ENCODE measurements around the gene LYST. TPM values are rescaled to one million over a fixed set of nuclear protein-coding genes. Genes with fewer than 3 reads are reported as not detected.

The LYST gene
- total RNA-seq, 2 experiments from 2014 or later, result 4.0 to 8.2 TPM

- no peak for DNase-seq (ENCODE audit: low spot score)
- no TSS peak for BruUV-seq (replicated peaks)
- CTCF ChIA-PET (ENCODE audit: unreplicated experiment), result interaction anchor here (1.2 kb wide), 1 partner anchor 11 kb away, joined by 3 read pairs; no protein-coding TSS in a partner anchor
Measured at GRCh38 chr1:235854347-235854746, 12.4 kb downstream of the LYST start.

GRCh38 chr1:235853653-235854052, 13.1 kb downstream of the LYST start:
- intact Hi-C loops (cut with micrococcal nuclease; ENCODE audit: unreplicated experiment), result no loop called here
- Histone ChIP-seq H3K79me2 (ENCODE audit: insufficient read depth, low read depth, low read length) (no peaks in the 10 kb centered on the region), H3K9me2 (ENCODE audit: insufficient read depth, low read length) (no peaks in the 10 kb centered on the region), H4K20me1 (ENCODE audit: insufficient read depth, low read length) (no peaks in the 10 kb centered on the region), H3K36me3 (ENCODE audit: insufficient read depth, low read length) (no peaks in the 10 kb centered on the region), H3K9me3 (ENCODE audit: low read length) (no peaks in the 10 kb centered on the region), H3K27ac (ENCODE audit: low read depth, low read length, poor library complexity, severe bottlenecking) (no peak overlapping the region), H3K4me1 (ENCODE audit: insufficient read depth, low read length, poor library complexity, severe bottlenecking) (no peaks in the 10 kb centered on the region), H3K4me3 (ENCODE audit: low read depth, low read length, poor library complexity, severe bottlenecking) (no peak overlapping the region), H2AFZ (ENCODE audit: low read length) (no peak overlapping the region), H3K4me2 (ENCODE audit: low read length) (no peak overlapping the region)
- ChIA-PET CTCF (ENCODE audit: unreplicated experiment) (interaction anchor here (1.2 kb wide), 1 partner anchor 11 kb away, joined by 3 read pairs; no protein-coding TSS in a partner anchor), POLR2A (interaction anchor here (0.6 kb wide), 2 partner anchors 195 to 1151 kb away, joined by 3 read pairs; no protein-coding TSS in a partner anchor)
- no TSS peak for BruUV-seq (replicated peaks)
- no peak for DNase-seq (ENCODE audit: low spot score)
- TF ChIP-seq CTCF (conservative IDR thresholded peaks at IDR 0.05; ENCODE audit: low read length) (no peak), EZH2phosphoT487 (IDR thresholded peaks at IDR 0.05; ENCODE audit: borderline replicate concordance, low read depth, low read length) (no peak)

More at GRCh38 chr1:235854347-235854746, 12.4 kb downstream of the LYST start:
- Histone ChIP-seq H3K4me1 (ENCODE audit: insufficient read depth, low read length, poor library complexity, severe bottlenecking) (no peaks in the 10 kb centered on the region), H4K20me1 (ENCODE audit: insufficient read depth, low read length) (no peaks in the 10 kb centered on the region), H3K4me2 (ENCODE audit: low read length) (no peak overlapping the region), H2AFZ (ENCODE audit: low read length) (no peak overlapping the region), H3K27ac (ENCODE audit: low read depth, low read length, poor library complexity, severe bottlenecking) (no peak overlapping the region), H3K4me3 (ENCODE audit: low read depth, low read length, poor library complexity, severe bottlenecking) (no peak overlapping the region), H3K9me3 (ENCODE audit: low read length) (no peaks in the 10 kb centered on the region), H3K36me3 (ENCODE audit: insufficient read depth, low read length) (no peaks in the 10 kb centered on the region), H3K9me2 (ENCODE audit: insufficient read depth, low read length) (no peaks in the 10 kb centered on the region), H3K79me2 (ENCODE audit: insufficient read depth, low read depth, low read length) (no peaks in the 10 kb centered on the region)
- POLR2A ChIA-PET, result interaction anchor here (0.9 kb wide), 1 partner anchor 28 kb away, joined by 3 read pairs; no protein-coding TSS in a partner anchor
- TF ChIP-seq CTCF (conservative IDR thresholded peaks at IDR 0.05; ENCODE audit: low read length) (no peak), EZH2phosphoT487 (IDR thresholded peaks at IDR 0.05; ENCODE audit: borderline replicate concordance, low read depth, low read length) (no peak)
- intact Hi-C loops (cut with micrococcal nuclease; ENCODE audit: unreplicated experiment), result no loop called here

- CTCF ChIA-PET (ENCODE audit: unreplicated experiment), result no interaction called here
- H3K79me2 ChIP-seq (ENCODE audit: insufficient read depth, low read depth, low read length), result no peaks in the 10 kb centered on the region
- H4K20me1 ChIP-seq (ENCODE audit: insufficient read depth, low read length), result no peaks in the 10 kb centered on the region
- H3K9me3 ChIP-seq (ENCODE audit: low read length), result no peaks in the 10 kb centered on the region
- no peak overlapping the region for H3K4me2 ChIP-seq (ENCODE audit: low read length)
- no peaks in the 10 kb centered on the region for H3K4me1 ChIP-seq (ENCODE audit: insufficient read depth, low read length, poor library complexity, severe bottlenecking)
- BruUV-seq (replicated peaks), result no TSS peak
- POLR2A ChIA-PET, result interaction anchor here (2.1 kb wide), 1 partner anchor 10 kb away, joined by 5 read pairs; no protein-coding TSS in a partner anchor
- H3K9me2 ChIP-seq (ENCODE audit: insufficient read depth, low read length), result no peaks in the 10 kb centered on the region
- intact Hi-C loops (cut with micrococcal nuclease; ENCODE audit: unreplicated experiment), result no loop called here
- no peaks in the 10 kb centered on the region for H3K36me3 ChIP-seq (ENCODE audit: insufficient read depth, low read length)
- no peak overlapping the region for H3K4me3 ChIP-seq (ENCODE audit: low read depth, low read length, poor library complexity, severe bottlenecking)
- no peak overlapping the region for H2AFZ ChIP-seq (ENCODE audit: low read length)
- no peak for DNase-seq (ENCODE audit: low spot score)
- TF ChIP-seq EZH2phosphoT487 (IDR thresholded peaks at IDR 0.05; ENCODE audit: borderline replicate concordance, low read depth, low read length) (no peak), CTCF (conservative IDR thresholded peaks at IDR 0.05; ENCODE audit: low read length) (no peak)
- no peak overlapping the region for H3K27ac ChIP-seq (ENCODE audit: low read depth, low read length, poor library complexity, severe bottlenecking)
Measured at GRCh38 chr1:235852887-235853286, 13.8 kb downstream of the LYST start.

Data from OCI-LY7 (cell line).